HAP-1 (cell line): ENCODE measurements around the gene NOXRED1.

Experiments
- DNase-seq, 2 experiments: peaks; one replicate each; pipeline ENCODE4 v3.0.0-alpha.2; 2016 to 2020; ENCODE audit warnings: low spot score in 2 of 2
- H3K27me3 ChIP-seq: fragments of 250-450 bp; sonication (Bioruptor Pico); 2 replicates; pipeline ENCODE4 v1.5.1; 2020; ENCODE audit warnings: low read depth, mild to moderate bottlenecking, moderate library complexity
- H3K36me3 ChIP-seq: fragments of 250-450 bp; sonication (Bioruptor Pico); replicated peaks from 2 replicates; pipeline ENCODE4 v1.5.1; 2020; ENCODE audit warnings: mild to moderate bottlenecking
- H3K4me1 ChIP-seq: fragments of 250-450 bp; sonication (Bioruptor Pico); 2 replicates; pipeline ENCODE4 v1.5.1; 2020; ENCODE audit warnings: mild to moderate bottlenecking
- H3K4me3 ChIP-seq: fragments of 250-450 bp; sonication (Bioruptor Pico); 2 replicates; pipeline ENCODE4 v1.5.1; 2020; ENCODE audit warnings: mild to moderate bottlenecking, moderate library complexity
- H3K9me3 ChIP-seq: fragments of 250-450 bp; sonication (Bioruptor Pico); 2 replicates; pipeline ENCODE4 v1.5.1; 2020; ENCODE audit warnings: mild to moderate bottlenecking, moderate library complexity
- in situ Hi-C: fragments of 300-500 bp; cut with MboI; formaldehyde crosslinking; loops from 3 replicates; pipeline ENCODE4 v1.14.3; 2020; ENCODE audit warnings: low sequenced_read_pairs, inconsistent platforms, mixed read lengths

NOXRED1 gene

GRCh38 chr14:77378701-77379100 is 44.6 kb downstream of the NOXRED1 start:
- no peaks in the 10 kb centered on the region for H3K9me3 ChIP-seq
- DNase-seq = no peak
- no peak overlapping the region for H3K4me3 ChIP-seq
- in situ Hi-C loops = no loop called here
- H3K27me3 ChIP-seq = no peaks in the 10 kb centered on the region
- H3K4me1 ChIP-seq = peaks cover 17% of the 10 kb centered on the region
- no peaks in the 10 kb centered on the region for H3K36me3 ChIP-seq

GRCh38 chr14:77377502-77377844 is 45.9 kb downstream of the NOXRED1 start:
- Histone ChIP-seq H3K9me3 (no peaks in the 10 kb centered on the region), H3K4me3 (peak overlapping the region; percentile 95), H3K4me1 (peaks cover 15% of the 10 kb centered on the region), H3K27me3 (no peaks in the 10 kb centered on the region), H3K36me3 (no peaks in the 10 kb centered on the region)
- in situ Hi-C loops = no loop called here
- no peak for DNase-seq

- Histone ChIP-seq H3K4me3 (peak within 1 kb of the TSS; percentile 95), H3K27me3 (no peaks in the 10 kb centered on the region), H3K36me3 (no peaks in the 10 kb centered on the region), H3K4me1 (peaks cover 20% of the 10 kb centered on the region), H3K9me3 (no peaks in the 10 kb centered on the region)
- in situ Hi-C loops = no loop called here
- peak; percentile 66 to 87 for DNase-seq
Observed at GRCh38 chr14:77376771-77377501, 46.4 kb downstream of the NOXRED1 start, which contains the start of the genes SAMD15 and TMED8. Gene SAMD15, plus strand, starts transcription at chr14:77377379. Its CDS starts 40 bp downstream, at chr14:77377419. Gene TMED8, minus strand, starts transcription at chr14:77377094. Its CDS starts 41 bp downstream, at chr14:77377053.

- Histone ChIP-seq H3K9me3 (no peaks in the 10 kb centered on the region), H3K4me3 (peak overlapping the region; percentile 95), H3K4me1 (peaks cover 21% of the 10 kb centered on the region), H3K36me3 (no peaks in the 10 kb centered on the region), H3K27me3 (no peaks in the 10 kb centered on the region)
- in situ Hi-C loops = no loop called here
- DNase-seq = peak in 1 of 2 experiments; percentile 37
Observed at GRCh38 chr14:77375973-77376770, 47.2 kb downstream of the NOXRED1 start.

GRCh38 chr14:77375164-77375950 is 48.0 kb downstream of the NOXRED1 start:
- H3K27me3 ChIP-seq = no peaks in the 10 kb centered on the region; the same call in 1 of the 2 replicates
- peak overlapping the region; percentile 95 for H3K4me3 ChIP-seq
- peaks cover 24% of the 10 kb centered on the region for H3K4me1 ChIP-seq
- no peaks in the 10 kb centered on the region for H3K36me3 ChIP-seq
- in situ Hi-C loops = no loop called here
- H3K9me3 ChIP-seq = no peaks in the 10 kb centered on the region
- no peak for DNase-seq

- no peaks in the 10 kb centered on the region for H3K9me3 ChIP-seq
- H3K36me3 ChIP-seq = no peaks in the 10 kb centered on the region
- no peak overlapping the region for H3K4me3 ChIP-seq
- in situ Hi-C loops = no loop called here
- peak in 1 of 2 experiments; percentile 12 for DNase-seq
- no peaks in the 10 kb centered on the region; the same call in 1 of the 2 replicates for H3K27me3 ChIP-seq
- peaks cover 21% of the 10 kb centered on the region for H3K4me1 ChIP-seq
Observed at GRCh38 chr14:77372304-77372841, 51.0 kb downstream of the NOXRED1 start.

GRCh38 chr14:77369285-77369684 is 54.0 kb downstream of the NOXRED1 start:
- Histone ChIP-seq H3K27me3 (no peaks in the 10 kb centered on the region; the same call in 1 of the 2 replicates), H3K4me1 (peaks cover 14% of the 10 kb centered on the region), H3K9me3 (no peaks in the 10 kb centered on the region), H3K4me3 (no peak overlapping the region), H3K36me3 (peaks cover 3% of the 10 kb centered on the region; the same call in 1 of the 2 replicates)
- DNase-seq = no peak
- in situ Hi-C loops = no loop called here

- in situ Hi-C loops = no loop called here
- Histone ChIP-seq H3K27me3 (no peaks in the 10 kb centered on the region), H3K4me3 (no peak overlapping the region), H3K9me3 (0 out of 2 replicates have a peak, but pooled peaks cover 3% of the 10 kb centered on the region), H3K36me3 (peaks cover 3% of the 10 kb centered on the region; the same call in 1 of the 2 replicates), H3K4me1 (no peaks in the 10 kb centered on the region)
- DNase-seq = no peak
Observed at GRCh38 chr14:77364146-77364545, 59.2 kb downstream of the NOXRED1 start.

GRCh38 chr14:77359626-77360025 is 63.7 kb downstream of the NOXRED1 start:
- in situ Hi-C loops = no loop called here
- Histone ChIP-seq H3K9me3 (0 out of 2 replicates have a peak, but pooled peaks cover 3% of the 10 kb centered on the region), H3K27me3 (no peaks in the 10 kb centered on the region), H3K4me3 (no peak overlapping the region), H3K36me3 (no peaks in the 10 kb centered on the region), H3K4me1 (no peaks in the 10 kb centered on the region)
- DNase-seq = no peak

GRCh38 chr14:77356899-77357298 is 66.4 kb downstream of the NOXRED1 start:
- Histone ChIP-seq H3K9me3 (0 out of 2 replicates have a peak, but pooled peaks cover 2% of the 10 kb centered on the region), H3K36me3 (no peaks in the 10 kb centered on the region), H3K4me1 (no peaks in the 10 kb centered on the region), H3K27me3 (no peaks in the 10 kb centered on the region), H3K4me3 (no peak overlapping the region)
- in situ Hi-C loops = no loop called here
- DNase-seq = no peak

- H3K4me1 ChIP-seq = no peaks in the 10 kb centered on the region
- H3K4me3 ChIP-seq = no peak overlapping the region
- no peaks in the 10 kb centered on the region for H3K27me3 ChIP-seq
- DNase-seq = no peak
- H3K36me3 ChIP-seq = no peaks in the 10 kb centered on the region
- H3K9me3 ChIP-seq = no peaks in the 10 kb centered on the region
- in situ Hi-C loops = no loop called here
Observed at GRCh38 chr14:77355811-77356210, 67.5 kb downstream of the NOXRED1 start.

- Histone ChIP-seq H3K9me3 (no peaks in the 10 kb centered on the region), H3K4me1 (no peaks in the 10 kb centered on the region), H3K36me3 (no peaks in the 10 kb centered on the region; the same call in 1 of the 2 replicates), H3K4me3 (no peak overlapping the region), H3K27me3 (no peaks in the 10 kb centered on the region)
- in situ Hi-C loops = no loop called here
- DNase-seq = no peak
Observed at GRCh38 chr14:77353469-77354141, 69.7 kb downstream of the NOXRED1 start.

GRCh38 chr14:77347751-77348150 is 75.6 kb downstream of the NOXRED1 start:
- H3K9me3 ChIP-seq = no peaks in the 10 kb centered on the region
- H3K27me3 ChIP-seq = no peaks in the 10 kb centered on the region
- DNase-seq = no peak
- no peaks in the 10 kb centered on the region for H3K4me1 ChIP-seq
- in situ Hi-C loops = no loop called here
- no peak overlapping the region for H3K4me3 ChIP-seq
- no peaks in the 10 kb centered on the region; the same call in 1 of the 2 replicates for H3K36me3 ChIP-seq
